Aorta (tissue), 5 donors: ENCODE measurements around the gene CLEC17A. TPM values are rescaled to one million over a fixed set of nuclear protein-coding genes. Genes with fewer than 3 reads are reported as not detected.

Source experiments
- ATAC-seq: fragments of 200-7000 bp; cut with Tn5 transposase; one replicate; pipeline ENCODE4 v1.9.1; 2022; ENCODE audit warnings: moderate library complexity; ENCODE audit not compliant: low FRiP score
- DNase-seq, 2 donors: peaks; one replicate each; pipeline ENCODE4 v3.0.0-alpha.2; 2020
- H3K27ac ChIP-seq, 2 donors: one replicate each; pipeline ENCODE4 v1.5.1; 2013; ENCODE audit warnings: low read length in 2 of 2, mild to moderate bottlenecking in 2 of 2, moderate library complexity in 2 of 2, control low read depth in 1 of 2, inconsistent platforms in 1 of 2, low read depth in 1 of 2
- H3K27me3 ChIP-seq, 2 donors: one replicate each; pipeline ENCODE4 v1.6.1; 2013; ENCODE audit warnings: control low read depth in 1 of 2, low read length in 1 of 2, mild to moderate bottlenecking in 1 of 2, moderate library complexity in 1 of 2; ENCODE audit not compliant: insufficient read depth in 2 of 2, control insufficient read depth in 1 of 2
- H3K36me3 ChIP-seq, 2 donors: one replicate each; pipeline ENCODE4 v1.6.1; 2013; ENCODE audit warnings: control low read depth in 1 of 2, low read length in 1 of 2, mild to moderate bottlenecking in 1 of 2; ENCODE audit not compliant: insufficient read depth in 2 of 2, control insufficient read depth in 1 of 2
- H3K4me1 ChIP-seq, 2 donors: one replicate each; pipeline ENCODE4 v1.6.1; 2013; ENCODE audit warnings: low read length in 2 of 2, control low read depth in 1 of 2, mild to moderate bottlenecking in 1 of 2, moderate library complexity in 1 of 2; ENCODE audit not compliant: insufficient read depth in 2 of 2, control insufficient read depth in 1 of 2
- H3K4me3 ChIP-seq, 2 donors: one replicate each; pipeline ENCODE4 v1.5.1; 2013; ENCODE audit warnings: low read length in 2 of 2, control low read depth in 1 of 2, mild to moderate bottlenecking in 1 of 2
- H3K9me3 ChIP-seq: one replicate; pipeline ENCODE4 v1.6.1; 2013; ENCODE audit warnings: mild to moderate bottlenecking, low read length; ENCODE audit not compliant: control insufficient read depth
- WGBS, 2 donors: extraction: QIAGEN DNeasy Blood & Tissue Kit; methylation state at CpG; one replicate each; pipeline ENCODE4 v1.1.7; 2013; 5-methylcytosine and 5-hydroxymethylcytosine counted together
- intact Hi-C, 2 donors: fragments of 100-400 bp; cut with DNase I; formaldehyde crosslinking; loops; one replicate each; pipeline versions ENCODE4 v1.14.2 to v1.15.0; 2022
- polyA plus RNA-seq, 2 donors: library from polyadenylated mRNA; stranded (reverse); fragments of 200-250 nt; gene quantifications; one replicate each; pipeline ENCODE4 v1.2.3, GENCODE V29; 2013
- total RNA-seq, 2 donors: library from RNA; stranded (reverse); fragmentation: NEBNext Ultra II Directional; extraction: Animal tissue kit (Norgen Biotek cat#: 25700); gene quantifications; one replicate each; pipeline ENCODE4 v1.2.1, GENCODE V29; 2021
- donor health status: healthy with polysubstance abuse.
- donor health status: Bipolar disorder and iron deficiency.
- donor health status: DM: no; HTN: no; CAD: no.
- donor health status: DM: no; HTN: no; CAD: no.
- donor health status: DM: yes; HTN: yes; CAD: no.

Gene CLEC17A
- total and polyA plus RNA-seq, 4 donors: 0.18 TPM; not detected in 3

GRCh38 chr19:14649020-14649419 lies 66.1 kb downstream of the CLEC17A start:
- ATAC-seq: no peak

GRCh38 chr19:14650161-14650560 lies 67.3 kb downstream of the CLEC17A start:
- no peak for ATAC-seq
- H3K27ac ChIP-seq: no peak overlapping the region

More at GRCh38 chr19:14649020-14649419, 66.1 kb downstream of the CLEC17A start:
- no peak for DNase-seq
- H3K27ac ChIP-seq: no peak overlapping the region
- H3K9me3 ChIP-seq: no peaks in the 10 kb centered on the region
- no peaks in the 10 kb centered on the region for H3K27me3 ChIP-seq
- H3K36me3 ChIP-seq: no peaks in the 10 kb centered on the region
- H3K4me1 ChIP-seq: no peaks in the 10 kb centered on the region
- 69 to 80% methylated on average over 4 of the region's 4 CpGs for WGBS, 2 donors
- no peak overlapping the region for H3K4me3 ChIP-seq
- intact Hi-C loops: no loop called here

GRCh38 chr19:14654786-14655560 lies 72.1 kb downstream of the CLEC17A start:
- WGBS, 2 donors: 68 to 69% methylated on average over 7 of the region's 7 CpGs
- Histone ChIP-seq H3K27ac (no peak overlapping the region), H3K9me3 (no peaks in the 10 kb centered on the region), H3K36me3 (no peaks in the 10 kb centered on the region), H3K27me3 (no peaks in the 10 kb centered on the region), H3K4me3 (no peak overlapping the region), H3K4me1 (no peaks in the 10 kb centered on the region)
- no peak for ATAC-seq
- intact Hi-C loops: no loop called here
- DNase-seq: no peak

More at GRCh38 chr19:14650161-14650560, 67.3 kb downstream of the CLEC17A start:
- 56 to 73% methylated on average over 2 of the region's 2 CpGs for WGBS, 2 donors
- H3K36me3 ChIP-seq: no peaks in the 10 kb centered on the region
- no peak for DNase-seq
- intact Hi-C loops: no loop called here
- no peak overlapping the region for H3K4me3 ChIP-seq
- no peaks in the 10 kb centered on the region for H3K9me3 ChIP-seq
- H3K27me3 ChIP-seq: no peaks in the 10 kb centered on the region
- H3K4me1 ChIP-seq: no peaks in the 10 kb centered on the region

- Histone ChIP-seq H3K4me3 (no peak overlapping the region), H3K27ac (no peak overlapping the region), H3K4me1 (no peaks in the 10 kb centered on the region), H3K9me3 (no peaks in the 10 kb centered on the region), H3K36me3 (no peaks in the 10 kb centered on the region), H3K27me3 (no peaks in the 10 kb centered on the region)
- ATAC-seq (no peak), DNase-seq (no peak)
- intact Hi-C loops: no loop called here
- WGBS, 2 donors: 72 to 73% methylated on average over 11 of the region's 11 CpGs
These were observed 72.8 kb downstream of the CLEC17A start for GRCh38 chr19:14655726-14656125.

GRCh38 chr19:14659874-14660489 lies 77.1 kb downstream of the CLEC17A start:
- no peak for ATAC-seq
- intact Hi-C loops: no loop called here

GRCh38 chr19:14661372-14661924 lies 78.6 kb downstream of the CLEC17A start:
- peak in 1 of 2 donors; percentile 47 for DNase-seq
- no peak overlapping the region for H3K4me3 ChIP-seq
- no peak for ATAC-seq
- no peaks in the 10 kb centered on the region for H3K9me3 ChIP-seq
- WGBS, 2 donors: 66 to 67% methylated on average over 12 of the region's 12 CpGs
- no peaks in the 10 kb centered on the region for H3K4me1 ChIP-seq
- no peaks in the 10 kb centered on the region for H3K36me3 ChIP-seq
- intact Hi-C loops: no loop called here
- no peaks in the 10 kb centered on the region for H3K27me3 ChIP-seq
- no peak overlapping the region for H3K27ac ChIP-seq

More at GRCh38 chr19:14659874-14660489, 77.1 kb downstream of the CLEC17A start:
- H3K4me1 ChIP-seq: no peaks in the 10 kb centered on the region
- H3K27me3 ChIP-seq: no peaks in the 10 kb centered on the region
- no peak overlapping the region for H3K4me3 ChIP-seq
- WGBS, 2 donors: 65 to 68% methylated on average over 6 of the region's 6 CpGs
- no peaks in the 10 kb centered on the region for H3K9me3 ChIP-seq
- H3K27ac ChIP-seq: no peak overlapping the region
- H3K36me3 ChIP-seq: no peaks in the 10 kb centered on the region
- DNase-seq: no peak

Other genes with a start within 250 kb of the CLEC17A start
- gene ADGRE5, start 201.6 kb upstream of the CLEC17A start, total RNA-seq: 100 to 1,000 TPM; 158 to 337 TPM
- 10 to 100 TPM; 38.6 to 92.7 TPM for gene ADGRE5, start 201.6 kb upstream of the CLEC17A start, polyA plus RNA-seq
- 10 to 100 TPM; 45.0 to 49.5 TPM for gene DDX39A, start 163.7 kb upstream of the CLEC17A start, total RNA-seq
- gene DDX39A, start 163.7 kb upstream of the CLEC17A start, polyA plus RNA-seq: 10 to 100 TPM; 28.5 to 98.7 TPM
- 100 to 1,000 TPM; 106 to 112 TPM for gene PKN1, start 149.8 kb upstream of the CLEC17A start, total RNA-seq
- gene PKN1, start 149.8 kb upstream of the CLEC17A start, polyA plus RNA-seq: 10 to 100 TPM; 38.7 to 68.1 TPM
- 1 to 10 TPM; 2.3 to 4.4 TPM for gene PTGER1, start 107.7 kb upstream of the CLEC17A start, total RNA-seq
- gene PTGER1, start 107.7 kb upstream of the CLEC17A start, polyA plus RNA-seq: not detected
- 10 to 100 TPM; 42.3 to 53.0 TPM for gene GIPC1, start 87.0 kb upstream of the CLEC17A start, total RNA-seq
- gene GIPC1, start 87.0 kb upstream of the CLEC17A start, polyA plus RNA-seq: 100 to 1,000 TPM in 1 of 2 donors, 10 to 100 TPM in 1; 55.8 to 117 TPM
- 10 to 100 TPM; 58.0 to 95.8 TPM for gene DNAJB1, start 64.7 kb upstream of the CLEC17A start, total RNA-seq
- gene DNAJB1, start 64.7 kb upstream of the CLEC17A start, polyA plus RNA-seq: 10 to 100 TPM; 34.8 to 44.3 TPM
- gene TECR, start 53.5 kb upstream of the CLEC17A start, total RNA-seq: 10 to 100 TPM; 40.1 to 64.4 TPM
- gene TECR, start 53.5 kb upstream of the CLEC17A start, polyA plus RNA-seq: 100 to 1,000 TPM in 1 of 2 donors, 10 to 100 TPM in 1; 56.5 to 112 TPM
- 100 to 1,000 TPM; 118 to 126 TPM for gene NDUFB7, start 11.0 kb upstream of the CLEC17A start, total RNA-seq
- gene NDUFB7, start 11.0 kb upstream of the CLEC17A start, polyA plus RNA-seq: 100 to 1,000 TPM; 433 to 452 TPM
- under 1 TPM in 1 of 2 donors, not detected in 1; 0.63 TPM for gene ADGRE3, start 91.8 kb downstream of the CLEC17A start, total RNA-seq
- not detected for gene ADGRE3, start 91.8 kb downstream of the CLEC17A start, polyA plus RNA-seq
- 10 to 100 TPM; 31.8 to 33.6 TPM for gene ZNF333, start 107.0 kb downstream of the CLEC17A start, total RNA-seq
- 10 to 100 TPM in 1 of 2 donors, 1 to 10 TPM in 1; 5.6 to 26.9 TPM for gene ZNF333, start 107.0 kb downstream of the CLEC17A start, polyA plus RNA-seq
- gene ADGRE2, start 195.5 kb downstream of the CLEC17A start, total RNA-seq: 1 to 10 TPM; 8.1 to 8.3 TPM
- gene ADGRE2, start 195.5 kb downstream of the CLEC17A start, polyA plus RNA-seq: 1 to 10 TPM in 1 of 2 donors, under 1 TPM in 1; 0.23 to 1.1 TPM